Lower lobe of right lung (tissue), 2 donors: ENCODE data around the gene HS1BP3. TPM values are rescaled to one million over a fixed set of nuclear protein-coding genes. Genes with fewer than 3 reads are reported as not detected.

Experiments
- ATAC-seq, 2 donors: fragments of 200-7000 bp; cut with Tn5 transposase; one replicate each; pipeline ENCODE4 v1.9.1; 2020 to 2022; ENCODE audit warnings: mild to moderate bottlenecking in 2 of 2, moderate library complexity in 2 of 2
- DNase-seq: peaks from one replicate; pipeline ENCODE4 v3.0.0-alpha.2; 2020
- H3K27ac ChIP-seq: fragments of 200-600 bp; one replicate; pipeline ENCODE4 v1.8.0; 2022
- H3K27me3 ChIP-seq: fragments of 200-600 bp; one replicate; pipeline ENCODE4 v1.8.0; 2022; ENCODE audit warnings: low read depth
- H3K36me3 ChIP-seq: fragments of 200-600 bp; one replicate; pipeline ENCODE4 v1.8.0; 2022; ENCODE audit warnings: mild to moderate bottlenecking
- H3K4me1 ChIP-seq: fragments of 200-600 bp; one replicate; pipeline ENCODE4 v1.8.0; 2022
- H3K4me3 ChIP-seq: fragments of 200-600 bp; one replicate; pipeline ENCODE4 v1.8.0; 2022; ENCODE audit warnings: mild to moderate bottlenecking
- H3K9me3 ChIP-seq: fragments of 200-600 bp; one replicate; pipeline ENCODE4 v1.8.0; 2022
- CTCF ChIP-seq: fragments of 200-600 bp; IDR thresholded peaks from one replicate; pipeline ENCODE4 v1.8.0; 2022; ENCODE audit warnings: antibody characterized with exemption, mild to moderate bottlenecking
- intact Hi-C: fragments of 100-400 bp; cut with DNase I; formaldehyde crosslinking; loops from one replicate; pipeline ENCODE4 v1.11.0; 2022
- long read RNA-seq: library from polyadenylated mRNA; unstranded; transcript quantifications from one replicate; pipeline ENCODE4 v2.0.0, GENCODE V29; 2021
- total RNA-seq: library from RNA; stranded (reverse); fragmentation: NEBNext Ultra II Directional; extraction: Animal tissue kit (Norgen Biotek cat#: 25700); gene quantifications from one replicate; pipeline ENCODE4 v1.2.1, GENCODE V29; 2021
- donor health status: DM: no; HTN: yes; CAD: no; lungs with severe emphysema.

HS1BP3 gene
- 39.9 TPM for total RNA-seq
- long read RNA-seq, transcript HS1BP3-201 (7 exons, 2,370 nt), result major isoform, 11 of 31 reads
- long read RNA-seq, partial matches to known transcripts, result 13 of 31 reads
- long read RNA-seq, other reads (novel, unspliced or antisense), result 7 of 31 reads

GRCh38 chr2:20650877-20651730, at the start of gene HS1BP3:
Gene HS1BP3 (minus strand): TSS chr2:20651098. CDS start chr2:20651063, 35 bp downstream.
- H3K27ac ChIP-seq, result peak within 1 kb of the TSS; percentile 97
- H3K4me1 ChIP-seq, result peaks cover 30% of the 10 kb centered on the region
- no peaks in the 10 kb centered on the region for H3K9me3 ChIP-seq
- peak; percentile 96 to 98 for ATAC-seq
- H3K4me3 ChIP-seq, result peak within 1 kb of the TSS; percentile 96
- H3K36me3 ChIP-seq, result peaks cover 5% of the 10 kb centered on the region
- peak; percentile 92 for DNase-seq
- H3K27me3 ChIP-seq, result no peaks in the 10 kb centered on the region
- intact Hi-C loops, result no loop called here
- TF ChIP-seq CTCF, result peak; percentile 92

- peak; percentile 34 to 45 for ATAC-seq
- DNase-seq, result no peak
- H3K27me3 ChIP-seq, result no peaks in the 10 kb centered on the region
- peak overlapping the region; percentile 4 for H3K4me3 ChIP-seq
- H3K27ac ChIP-seq, result peak overlapping the region; percentile 39
- H3K36me3 ChIP-seq, result peaks cover 11% of the 10 kb centered on the region
- no peaks in the 10 kb centered on the region for H3K9me3 ChIP-seq
- peaks cover 15% of the 10 kb centered on the region for H3K4me1 ChIP-seq
- no peak for TF ChIP-seq CTCF
- intact Hi-C loops, result no loop called here
Observed at GRCh38 chr2:20698916-20699613, 48.2 kb upstream of the HS1BP3 start.

- H3K27ac ChIP-seq, result no peak overlapping the region
- no peak for TF ChIP-seq CTCF
- intact Hi-C loops, result no loop called here
- DNase-seq (no peak), ATAC-seq (no peak)
- H3K4me3 ChIP-seq, result no peak overlapping the region
- H3K27me3 ChIP-seq, result no peaks in the 10 kb centered on the region
- peaks cover 11% of the 10 kb centered on the region for H3K36me3 ChIP-seq
- no peaks in the 10 kb centered on the region for H3K9me3 ChIP-seq
- peaks cover 15% of the 10 kb centered on the region for H3K4me1 ChIP-seq
Observed at GRCh38 chr2:20697322-20697934, 46.5 kb upstream of the HS1BP3 start.

GRCh38 chr2:20696366-20696765, 45.5 kb upstream of the HS1BP3 start:
- peaks cover 11% of the 10 kb centered on the region for H3K36me3 ChIP-seq
- no peak overlapping the region for H3K27ac ChIP-seq
- TF ChIP-seq CTCF, result no peak
- peaks cover 15% of the 10 kb centered on the region for H3K4me1 ChIP-seq
- no peaks in the 10 kb centered on the region for H3K27me3 ChIP-seq
- ATAC-seq (no peak), DNase-seq (no peak)
- intact Hi-C loops, result no loop called here
- no peak overlapping the region for H3K4me3 ChIP-seq
- no peaks in the 10 kb centered on the region for H3K9me3 ChIP-seq

- Histone ChIP-seq H3K36me3 (peaks cover 11% of the 10 kb centered on the region), H3K27ac (no peak overlapping the region), H3K4me1 (no peaks in the 10 kb centered on the region), H3K4me3 (no peak overlapping the region), H3K27me3 (no peaks in the 10 kb centered on the region), H3K9me3 (no peaks in the 10 kb centered on the region)
- no peak for ATAC-seq
- DNase-seq, result no peak
- no peak for TF ChIP-seq CTCF
- intact Hi-C loops, result no loop called here
Observed at GRCh38 chr2:20693317-20693716, 42.4 kb upstream of the HS1BP3 start.
